DND-41 (cell line): ENCODE measurements around the gene SSBP1.

Experiments
- ATAC-seq: fragments of 200-7000 bp; cut with Tn5 transposase; 3 replicates; pipeline ENCODE4 v1.9.1; 2021; ENCODE audit warnings: low read depth; ENCODE audit not compliant: insufficient read depth
- DNase-seq: peaks from one replicate; pipeline ENCODE4 v3.0.0-alpha.2; 2020
- H2AFZ ChIP-seq: 2 replicates; pipeline ENCODE4 v1.6.0; 2012; ENCODE audit warnings: low read depth, low read length
- H3K27ac ChIP-seq: 2 replicates; pipeline ENCODE4 v1.5.1; 2012; ENCODE audit warnings: low read length, inconsistent platforms
- H3K27me3 ChIP-seq: fragments of 200-600 bp; sonication (generic); 2 replicates; pipeline ENCODE4 v1.6.0; 2012; ENCODE audit warnings: low read length, mild to moderate bottlenecking, inconsistent platforms; ENCODE audit not compliant: insufficient read depth, poor library complexity
- H3K36me3 ChIP-seq: 2 replicates; pipeline ENCODE4 v1.5.1; 2012; ENCODE audit warnings: low read length, inconsistent platforms; ENCODE audit not compliant: insufficient read depth
- H3K4me1 ChIP-seq: 2 replicates; pipeline ENCODE4 v1.5.1; 2012; ENCODE audit warnings: mild to moderate bottlenecking, low read length; ENCODE audit not compliant: insufficient read depth
- H3K4me2 ChIP-seq: 2 replicates; pipeline ENCODE4 v1.6.0; 2012; ENCODE audit warnings: mild to moderate bottlenecking, moderate library complexity, low read length, inconsistent platforms; ENCODE audit not compliant: insufficient read depth
- H3K4me3 ChIP-seq, 2 experiments: fragments of 200-600 bp in 1 of 2; shearing (Covaris generic) in 1 of 2; 2 replicates each; pipeline ENCODE4 v1.5.1; 2012 to 2016; ENCODE audit warnings: inconsistent platforms in 2 of 2, low read length in 2 of 2, mild to moderate bottlenecking in 2 of 2, low read depth in 1 of 2, moderate library complexity in 1 of 2
- H3K79me2 ChIP-seq: 2 replicates; pipeline ENCODE4 v1.6.0; 2012; ENCODE audit warnings: low read length, inconsistent platforms; ENCODE audit not compliant: insufficient read depth
- H3K9ac ChIP-seq: 2 replicates; pipeline ENCODE4 v1.6.0; 2012; ENCODE audit warnings: low read depth, mild to moderate bottlenecking, inconsistent platforms, low read length, moderate library complexity
- H3K9me3 ChIP-seq: 2 replicates; pipeline ENCODE4 v1.5.1; 2012; ENCODE audit warnings: low read length, moderate library complexity, mild to moderate bottlenecking, inconsistent platforms; ENCODE audit not compliant: insufficient read depth, severe bottlenecking
- H4K20me1 ChIP-seq: 2 replicates; pipeline ENCODE4 v1.6.0; 2012; ENCODE audit warnings: low read length; ENCODE audit not compliant: insufficient read depth
- EZH2 ChIP-seq: IDR thresholded peaks from 3 replicates; pipeline ENCODE4 v1.6.1; 2012; ENCODE audit warnings: borderline replicate concordance, low read depth, mild to moderate bottlenecking, moderate library complexity, low read length, inconsistent platforms; ENCODE audit not compliant: severe bottlenecking
- TF ChIP-seq, protein P1 (sequence below): IDR thresholded peaks from 2 replicates; pipeline ENCODE4 v1.5.1; 2012; ENCODE audit warnings: borderline replicate concordance, low read length, moderate library complexity, mild to moderate bottlenecking; ENCODE audit not compliant: poor library complexity, severe bottlenecking; ENCODE audit errors: extremely low read depth

Gene SSBP1

DNA sequence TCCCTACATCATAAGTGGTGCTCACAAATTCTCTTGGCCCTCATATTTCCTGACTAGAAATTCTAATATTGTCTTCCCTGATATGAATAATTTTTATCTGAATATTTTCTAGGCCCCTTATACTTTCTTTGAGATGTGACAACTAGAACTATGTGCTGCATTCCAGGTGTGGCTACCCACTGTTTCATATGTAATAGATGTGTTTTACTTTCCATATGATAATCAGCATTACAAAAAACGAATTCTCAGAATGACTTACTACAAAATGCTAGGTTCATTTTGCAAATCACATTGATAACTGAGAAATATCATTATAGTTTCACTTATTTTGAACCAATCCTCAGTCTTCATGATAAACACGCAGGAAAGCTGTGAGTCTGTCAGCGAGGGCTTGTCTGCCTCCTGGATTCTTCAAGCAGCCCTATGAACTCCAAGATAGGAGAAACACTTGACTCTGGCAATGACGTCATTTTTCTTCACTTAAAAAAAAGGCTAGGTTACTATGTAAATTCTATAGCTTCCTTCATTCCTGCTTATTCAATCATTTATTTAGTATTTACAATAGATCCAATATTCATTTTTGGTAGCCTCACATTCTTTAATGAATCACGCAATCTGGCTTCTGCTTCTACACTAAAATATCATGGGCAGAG is 25.4 kb upstream of the SSBP1 start:
- DNase-seq = no peak
- H3K9ac ChIP-seq = no peak overlapping the region
- H3K4me2 ChIP-seq = no peak overlapping the region
- ATAC-seq = no peak
- no peaks in the 10 kb centered on the region for H3K27me3 ChIP-seq
- no peak overlapping the region for H3K27ac ChIP-seq
- H3K79me2 ChIP-seq = no peaks in the 10 kb centered on the region
- no peaks in the 10 kb centered on the region for H4K20me1 ChIP-seq
- TF ChIP-seq, protein P1, sequence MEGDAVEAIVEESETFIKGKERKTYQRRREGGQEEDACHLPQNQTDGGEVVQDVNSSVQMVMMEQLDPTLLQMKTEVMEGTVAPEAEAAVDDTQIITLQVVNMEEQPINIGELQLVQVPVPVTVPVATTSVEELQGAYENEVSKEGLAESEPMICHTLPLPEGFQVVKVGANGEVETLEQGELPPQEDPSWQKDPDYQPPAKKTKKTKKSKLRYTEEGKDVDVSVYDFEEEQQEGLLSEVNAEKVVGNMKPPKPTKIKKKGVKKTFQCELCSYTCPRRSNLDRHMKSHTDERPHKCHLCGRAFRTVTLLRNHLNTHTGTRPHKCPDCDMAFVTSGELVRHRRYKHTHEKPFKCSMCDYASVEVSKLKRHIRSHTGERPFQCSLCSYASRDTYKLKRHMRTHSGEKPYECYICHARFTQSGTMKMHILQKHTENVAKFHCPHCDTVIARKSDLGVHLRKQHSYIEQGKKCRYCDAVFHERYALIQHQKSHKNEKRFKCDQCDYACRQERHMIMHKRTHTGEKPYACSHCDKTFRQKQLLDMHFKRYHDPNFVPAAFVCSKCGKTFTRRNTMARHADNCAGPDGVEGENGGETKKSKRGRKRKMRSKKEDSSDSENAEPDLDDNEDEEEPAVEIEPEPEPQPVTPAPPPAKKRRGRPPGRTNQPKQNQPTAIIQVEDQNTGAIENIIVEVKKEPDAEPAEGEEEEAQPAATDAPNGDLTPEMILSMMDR = no peak
- no peak for TF ChIP-seq EZH2
- H3K9me3 ChIP-seq = no peaks in the 10 kb centered on the region
- no peaks in the 10 kb centered on the region for H3K36me3 ChIP-seq
- no peaks in the 10 kb centered on the region for H3K4me1 ChIP-seq
- no peak overlapping the region for H3K4me3 ChIP-seq
- no peak overlapping the region for H2AFZ ChIP-seq

DNA sequence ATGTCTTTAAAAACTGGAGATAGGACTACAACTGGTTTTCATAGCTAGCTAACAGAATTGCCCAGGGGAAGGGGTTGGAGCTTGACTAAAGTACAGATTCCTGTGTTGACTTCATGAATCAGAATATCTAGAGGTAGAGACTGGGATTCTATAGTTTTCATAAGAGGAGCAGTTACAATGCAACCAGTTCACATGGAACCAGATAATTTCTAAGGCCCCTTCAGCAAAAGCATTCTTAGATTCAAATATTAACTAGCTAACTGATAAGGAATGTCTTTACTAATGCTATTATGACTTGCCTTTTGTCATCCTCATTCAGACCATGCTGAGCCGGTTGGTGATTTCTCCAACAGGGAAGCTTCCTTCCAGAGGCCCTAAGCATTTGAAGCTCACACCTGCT is 24.3 kb upstream of the SSBP1 start:
- no peaks in the 10 kb centered on the region for H3K4me1 ChIP-seq
- no peak for ATAC-seq

DNA sequence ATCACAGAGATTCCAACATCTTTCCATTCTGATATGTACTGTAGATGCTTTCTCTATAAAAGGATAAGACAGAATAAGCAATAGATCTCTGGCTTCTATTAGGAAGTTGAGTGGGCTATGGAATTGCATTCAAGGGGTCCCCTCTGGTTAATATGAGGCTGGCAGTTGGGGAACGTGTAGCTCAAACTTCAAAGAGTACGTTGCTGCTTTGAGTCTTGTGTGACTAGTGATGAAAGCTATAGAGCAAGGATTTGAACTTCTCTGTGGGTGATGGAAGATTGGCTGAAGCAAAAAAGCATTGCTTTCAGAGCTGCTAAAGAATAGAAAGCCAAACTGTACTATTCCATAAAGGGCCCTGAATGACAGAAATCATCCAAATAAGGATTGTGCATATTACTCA is 23.6 kb upstream of the SSBP1 start:
- TF ChIP-seq EZH2 = no peak
- TF ChIP-seq, protein P1 = no peak
- Histone ChIP-seq H3K4me1 (no peaks in the 10 kb centered on the region), H2AFZ (no peak overlapping the region)

More for the DNA sequence above, 24.3 kb upstream of the SSBP1 start:
- DNase-seq = no peak
- H3K79me2 ChIP-seq = no peaks in the 10 kb centered on the region
- H3K4me2 ChIP-seq = no peak overlapping the region
- H3K9me3 ChIP-seq = no peaks in the 10 kb centered on the region
- H3K9ac ChIP-seq = no peak overlapping the region
- no peaks in the 10 kb centered on the region for H3K36me3 ChIP-seq
- no peaks in the 10 kb centered on the region for H3K27me3 ChIP-seq
- no peak overlapping the region for H2AFZ ChIP-seq
- H4K20me1 ChIP-seq = no peaks in the 10 kb centered on the region
- H3K4me3 ChIP-seq = no peak overlapping the region
- TF ChIP-seq, protein P1 = no peak
- TF ChIP-seq EZH2 = no peak
- no peak overlapping the region for H3K27ac ChIP-seq

More for the DNA sequence above, 23.6 kb upstream of the SSBP1 start:
- H3K4me3 ChIP-seq = no peak overlapping the region
- no peaks in the 10 kb centered on the region for H3K27me3 ChIP-seq
- no peaks in the 10 kb centered on the region for H4K20me1 ChIP-seq
- H3K9me3 ChIP-seq = no peaks in the 10 kb centered on the region
- no peaks in the 10 kb centered on the region for H3K36me3 ChIP-seq
- no peaks in the 10 kb centered on the region for H3K79me2 ChIP-seq
- no peak overlapping the region for H3K27ac ChIP-seq
- no peak overlapping the region for H3K9ac ChIP-seq
- no peak overlapping the region for H3K4me2 ChIP-seq
- DNase-seq (no peak), ATAC-seq (no peak)
